HG03432 (cell line): Measurements from ENCODE around the gene FNDC5.

ENCODE experiments used
- ATAC-seq: cut with Tn5 transposase; IDR thresholded peaks from one replicate; pipeline ENCODE4 v1.9.1; 2021; ENCODE audit warnings: mild to moderate bottlenecking, moderate library complexity; ENCODE audit not compliant: unreplicated experiment

Gene FNDC5

GRCh38 chr1:32865639-32866405 lies 4.9 kb downstream of the FNDC5 start:
- no peak for ATAC-seq

GRCh38 chr1:32864375-32865019 lies 6.2 kb downstream of the FNDC5 start:
- ATAC-seq = no peak

- no peak for ATAC-seq
These were observed 6.8 kb downstream of the FNDC5 start for GRCh38 chr1:32863881-32864245.

GRCh38 chr1:32863218-32863880 lies 7.4 kb downstream of the FNDC5 start:
- ATAC-seq = no peak

GRCh38 chr1:32861904-32862695 lies 8.6 kb downstream of the FNDC5 start:
- ATAC-seq = no peak

- no peak for ATAC-seq
These were observed 10.1 kb downstream of the FNDC5 start for GRCh38 chr1:32860566-32860965.

- ATAC-seq = no peak
These were observed 10.8 kb downstream of the FNDC5 start for GRCh38 chr1:32859915-32860314.

- ATAC-seq = no peak
These were observed 11.9 kb downstream of the FNDC5 start for GRCh38 chr1:32858791-32859190.

GRCh38 chr1:32858136-32858535 lies 12.6 kb downstream of the FNDC5 start:
- no peak for ATAC-seq

- no peak for ATAC-seq
These were observed 14.7 kb downstream of the FNDC5 start for GRCh38 chr1:32855861-32856617.

- ATAC-seq = no peak
These were observed 22.2 kb downstream of the FNDC5 start for GRCh38 chr1:32848354-32849063.

- ATAC-seq = no peak
These were observed 38.8 kb downstream of the FNDC5 start for GRCh38 chr1:32831878-32832277.

GRCh38 chr1:32830092-32830852 lies 40.4 kb downstream of the FNDC5 start:
- ATAC-seq = no peak

- no peak for ATAC-seq
These were observed 42.4 kb downstream of the FNDC5 start for GRCh38 chr1:32828341-32828740.

GRCh38 chr1:32825181-32825580 lies 45.5 kb downstream of the FNDC5 start:
- ATAC-seq = no peak

GRCh38 chr1:32818804-32819541 lies 51.7 kb downstream of the FNDC5 start:
- peak; percentile 41 for ATAC-seq

- ATAC-seq = peak; percentile 14
These were observed 52.6 kb downstream of the FNDC5 start for GRCh38 chr1:32817815-32818786.
